HuH-7.5 (cell line): Measurements from ENCODE around the gene FAM118A.

Experiments used
- DNase-seq: peaks from one replicate; pipeline ENCODE4 v3.0.0; 2011; ENCODE audit warnings: low spot score

The FAM118A gene

GRCh38 chr22:45381348-45381747, 71.6 kb downstream of the FAM118A start:
- DNase-seq: no peak

GRCh38 chr22:45389546-45389945, 79.8 kb downstream of the FAM118A start:
- no peak for DNase-seq
